Stimulated activated CD8-positive, alpha-beta memory T cell treated with anti-CD3 and anti-CD28 coated beads, Interleukin-12 subunit alpha, Interleukin-12 subunit beta, amount 100 ng/mL, for 1 hour (primary cell): ENCODE measurements around the gene AXL.
A peak's percentile ranks its signal among the peaks of the same experiment; 100 is the strongest.
"Not testable (repeated sequence)": the region's sequence is repeated elsewhere in the genome, so short reads cannot be mapped to it uniquely, and the experiment has no call there.

Experiments
- DNase-seq: peaks from one replicate; pipeline ENCODE4 v3.0.0-alpha.2; 2020; ENCODE audit warnings: low read depth

AXL gene

GRCh38 chr19:41276231-41276630 lies 57.2 kb downstream of the AXL start:
- no peak for DNase-seq

GRCh38 chr19:41278478-41278877 lies 59.5 kb downstream of the AXL start:
- no peak for DNase-seq

- DNase-seq: no peak
Observed at GRCh38 chr19:41288673-41289530, 69.9 kb downstream of the AXL start.

GRCh38 chr19:41289814-41290213 lies 70.8 kb downstream of the AXL start:
- not testable (repeated sequence) for DNase-seq

- DNase-seq: no peak
Observed at GRCh38 chr19:41294393-41294792, 75.4 kb downstream of the AXL start.

GRCh38 chr19:41295499-41295898 lies 76.5 kb downstream of the AXL start:
- no peak for DNase-seq

GRCh38 chr19:41296433-41296871 lies 77.4 kb downstream of the AXL start:
- no peak for DNase-seq

- no peak for DNase-seq
Observed at GRCh38 chr19:41297628-41298347, 78.8 kb downstream of the AXL start.

GRCh38 chr19:41298348-41298964 lies 79.4 kb downstream of the AXL start:
- DNase-seq: no peak

- no peak for DNase-seq
Observed at GRCh38 chr19:41299046-41299754, 80.2 kb downstream of the AXL start.

GRCh38 chr19:41299755-41300089 lies 80.7 kb downstream of the AXL start:
- DNase-seq: no peak

GRCh38 chr19:41300555-41300954 lies 81.5 kb downstream of the AXL start:
- DNase-seq: no peak

- peak; percentile 49 for DNase-seq
Observed at GRCh38 chr19:41302624-41303351, 83.8 kb downstream of the AXL start.

GRCh38 chr19:41303954-41304353 lies 84.9 kb downstream of the AXL start:
- no peak for DNase-seq

- DNase-seq: no peak
Observed at GRCh38 chr19:41304706-41305483, 85.9 kb downstream of the AXL start.

- DNase-seq: no peak
Observed at GRCh38 chr19:41305927-41306793, 87.1 kb downstream of the AXL start.

- no peak for DNase-seq
Observed at GRCh38 chr19:41307090-41307875, 88.3 kb downstream of the AXL start.

- DNase-seq: no peak
Observed at GRCh38 chr19:41307954-41308449, 89.0 kb downstream of the AXL start.
